Nephron (organoid): ENCODE data around the gene TCERG1L.

Experiments
- H3K27ac Mint-ChIP-seq, 3 experiments: 2 replicates each; pipeline ENCODE4 v1.8.0; 2020; ENCODE audit warnings: mixed read lengths in 3 of 3, mild to moderate bottlenecking in 2 of 3, moderate library complexity in 1 of 3
- H3K27me3 Mint-ChIP-seq: 2 replicates; pipeline ENCODE4 v1.8.0; 2021; ENCODE audit warnings: low read depth, mild to moderate bottlenecking, moderate library complexity, mixed read lengths
- H3K36me3 Mint-ChIP-seq: 2 replicates; pipeline ENCODE4 v1.8.0; 2020; ENCODE audit warnings: low read depth, mixed read lengths
- H3K4me1 Mint-ChIP-seq: 2 replicates; pipeline ENCODE4 v1.8.0; 2020; ENCODE audit warnings: mixed read lengths
- H3K4me3 Mint-ChIP-seq, 3 experiments: 2 replicates each; pipeline ENCODE4 v1.8.0; 2020; ENCODE audit warnings: mild to moderate bottlenecking in 3 of 3, mixed read lengths in 3 of 3, moderate library complexity in 2 of 3
- H3K9me3 Mint-ChIP-seq: 2 replicates; pipeline ENCODE4 v1.8.0; 2020; ENCODE audit warnings: mixed read lengths
- CTCF ChIP-seq, 3 experiments: fragments of 200-600 bp; sonication (generic); IDR thresholded peaks; one replicate each; pipeline ENCODE4 v1.5.0; 2021; ENCODE audit warnings: antibody characterized with exemption in 3 of 3; ENCODE audit not compliant: unreplicated experiment in 3 of 3

TCERG1L gene

GRCh38 chr10:131049016-131049415, 262.5 kb downstream of the TCERG1L start:
- Mint-ChIP-seq H3K9me3 (peaks cover 3% of the 10 kb centered on the region), H3K4me1 (no peaks in the 10 kb centered on the region), H3K36me3 (no peaks in the 10 kb centered on the region), H3K27me3 (peaks cover 58% of the 10 kb centered on the region), H3K27ac (no peak overlapping the region), H3K4me3 (no peak overlapping the region)
- no peak for TF ChIP-seq CTCF (IDR thresholded peaks at IDR 0.05; ENCODE audit: unreplicated experiment in 3 of 3)

- no peaks in the 10 kb centered on the region for H3K4me1 Mint-ChIP-seq
- H3K9me3 Mint-ChIP-seq: peaks cover 3% of the 10 kb centered on the region
- H3K27ac Mint-ChIP-seq: no peak overlapping the region
- no peaks in the 10 kb centered on the region for H3K36me3 Mint-ChIP-seq
- peaks cover 60% of the 10 kb centered on the region for H3K27me3 Mint-ChIP-seq
- H3K4me3 Mint-ChIP-seq: no peak overlapping the region
- no peak for TF ChIP-seq CTCF (IDR thresholded peaks at IDR 0.05; ENCODE audit: unreplicated experiment in 3 of 3)
Measured at GRCh38 chr10:131048606-131049005, 262.9 kb downstream of the TCERG1L start.

GRCh38 chr10:131047501-131047900, 264.0 kb downstream of the TCERG1L start:
- H3K4me3 Mint-ChIP-seq: no peak overlapping the region
- H3K9me3 Mint-ChIP-seq: peaks cover 3% of the 10 kb centered on the region
- H3K27me3 Mint-ChIP-seq: peaks cover 62% of the 10 kb centered on the region
- H3K4me1 Mint-ChIP-seq: no peaks in the 10 kb centered on the region
- H3K36me3 Mint-ChIP-seq: no peaks in the 10 kb centered on the region
- H3K27ac Mint-ChIP-seq: no peak overlapping the region
- no peak for TF ChIP-seq CTCF (IDR thresholded peaks at IDR 0.05; ENCODE audit: unreplicated experiment in 3 of 3)

- TF ChIP-seq CTCF (IDR thresholded peaks at IDR 0.05; ENCODE audit: unreplicated experiment in 3 of 3): no peak
- no peak overlapping the region for H3K27ac Mint-ChIP-seq
- peaks cover 3% of the 10 kb centered on the region for H3K4me1 Mint-ChIP-seq
- H3K27me3 Mint-ChIP-seq: peaks cover 62% of the 10 kb centered on the region
- peaks cover 3% of the 10 kb centered on the region for H3K9me3 Mint-ChIP-seq
- no peaks in the 10 kb centered on the region for H3K36me3 Mint-ChIP-seq
- no peak overlapping the region for H3K4me3 Mint-ChIP-seq
Measured at GRCh38 chr10:131046194-131046593, 265.3 kb downstream of the TCERG1L start.

GRCh38 chr10:131044379-131045111, 267.0 kb downstream of the TCERG1L start:
- Mint-ChIP-seq H3K9me3 (peaks cover 8% of the 10 kb centered on the region), H3K27me3 (peaks cover 51% of the 10 kb centered on the region), H3K36me3 (no peaks in the 10 kb centered on the region), H3K4me3 (no peak overlapping the region), H3K4me1 (peaks cover 5% of the 10 kb centered on the region), H3K27ac (no peak overlapping the region)
- no peak for TF ChIP-seq CTCF (IDR thresholded peaks at IDR 0.05; ENCODE audit: unreplicated experiment in 3 of 3)
